ENCODE data around the gene PDE7B. TPM values are rescaled to one million over a fixed set of nuclear protein-coding genes. Genes with fewer than 3 reads are reported as not detected.
A peak's percentile ranks its signal among the peaks of the same experiment; 100 is the strongest.

The PDE7B gene
- 3.5 and 3.6 TPM in 2 replicates for total RNA-seq (2014; rRNA removed; shearing (Covaris generic))

- peak; percentile 98 for DNase-seq (ENCODE audit: low read depth)
These were observed at the start of gene PDE7B for GRCh38 chr6:135851442-135852271. TSS of gene PDE7B (plus strand) at chr6:135851701.

DNA sequence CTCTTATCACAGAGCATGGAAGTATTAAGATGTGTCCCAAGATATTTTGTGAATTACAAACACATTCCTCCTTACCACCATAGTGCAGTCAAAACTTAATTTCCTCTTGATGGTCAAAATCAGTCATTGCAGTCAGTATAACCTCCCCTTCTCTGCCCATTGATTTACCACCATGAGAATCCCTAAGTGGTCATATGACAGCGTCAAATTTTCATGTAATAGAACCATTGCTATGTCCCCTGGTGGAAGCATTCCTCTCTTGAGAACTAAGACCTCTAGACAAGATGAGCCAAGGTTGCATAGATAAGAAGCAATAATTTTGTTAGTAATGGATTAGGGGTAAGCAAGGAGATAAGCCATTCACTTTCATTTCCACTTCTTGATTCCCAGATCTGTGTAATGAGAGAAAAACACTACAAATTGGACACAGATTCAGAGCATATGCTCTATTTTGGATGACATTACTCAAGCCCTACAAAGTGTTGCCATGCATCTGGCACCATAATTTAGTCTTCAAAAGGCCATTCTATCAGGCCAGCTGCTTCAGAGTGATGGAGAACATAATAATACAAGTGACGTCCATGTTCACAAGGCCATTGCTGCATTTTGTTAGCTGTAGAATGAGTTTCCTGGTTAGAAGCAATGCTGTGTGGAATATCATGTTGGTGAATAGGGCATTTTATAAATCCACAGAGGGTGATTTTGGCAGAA is 49.6 kb upstream of the PDE7B start:
- no peak for DNase-seq (ENCODE audit: low read depth)

DNA sequence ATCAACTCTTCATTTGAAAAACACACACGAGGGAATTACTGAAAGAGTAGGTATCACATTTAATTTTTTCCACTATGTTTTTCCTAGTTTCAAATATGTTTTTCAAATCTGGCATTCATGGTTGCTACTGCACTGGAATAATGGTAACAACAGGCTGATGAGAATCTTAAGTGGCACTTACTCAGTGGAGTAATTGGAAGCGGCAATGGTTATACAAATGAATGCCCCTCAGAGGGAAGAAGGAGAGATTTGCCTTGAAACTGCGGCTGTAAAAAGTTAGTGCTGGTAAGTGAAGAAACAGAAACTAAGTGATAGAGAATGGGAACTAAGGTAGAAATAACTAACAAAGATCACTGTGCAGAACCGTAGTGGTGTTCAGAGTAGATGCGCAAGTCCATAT is 41.0 kb upstream of the PDE7B start:
- no peak for DNase-seq (ENCODE audit: low read depth)

DNA sequence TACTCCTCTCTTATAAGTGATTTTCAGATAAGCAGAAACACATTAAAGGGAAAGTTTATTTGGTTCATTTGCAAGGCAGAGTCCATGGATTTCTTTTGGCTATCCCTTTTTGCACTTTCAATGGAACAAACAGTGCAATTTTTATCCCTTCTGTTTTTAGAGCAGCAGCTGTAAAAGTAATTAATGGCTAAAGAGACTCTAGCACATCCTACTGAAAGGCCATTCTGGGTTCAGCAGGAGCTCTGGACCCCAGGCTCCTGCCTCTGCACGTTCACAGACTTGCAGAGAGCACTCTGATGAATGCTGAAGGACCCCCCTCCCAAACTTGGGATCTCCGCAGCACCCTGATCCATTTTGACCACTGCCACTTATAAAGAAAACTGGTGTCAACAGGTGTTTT is 40.3 kb upstream of the PDE7B start:
- DNase-seq (ENCODE audit: low read depth): no peak

DNA sequence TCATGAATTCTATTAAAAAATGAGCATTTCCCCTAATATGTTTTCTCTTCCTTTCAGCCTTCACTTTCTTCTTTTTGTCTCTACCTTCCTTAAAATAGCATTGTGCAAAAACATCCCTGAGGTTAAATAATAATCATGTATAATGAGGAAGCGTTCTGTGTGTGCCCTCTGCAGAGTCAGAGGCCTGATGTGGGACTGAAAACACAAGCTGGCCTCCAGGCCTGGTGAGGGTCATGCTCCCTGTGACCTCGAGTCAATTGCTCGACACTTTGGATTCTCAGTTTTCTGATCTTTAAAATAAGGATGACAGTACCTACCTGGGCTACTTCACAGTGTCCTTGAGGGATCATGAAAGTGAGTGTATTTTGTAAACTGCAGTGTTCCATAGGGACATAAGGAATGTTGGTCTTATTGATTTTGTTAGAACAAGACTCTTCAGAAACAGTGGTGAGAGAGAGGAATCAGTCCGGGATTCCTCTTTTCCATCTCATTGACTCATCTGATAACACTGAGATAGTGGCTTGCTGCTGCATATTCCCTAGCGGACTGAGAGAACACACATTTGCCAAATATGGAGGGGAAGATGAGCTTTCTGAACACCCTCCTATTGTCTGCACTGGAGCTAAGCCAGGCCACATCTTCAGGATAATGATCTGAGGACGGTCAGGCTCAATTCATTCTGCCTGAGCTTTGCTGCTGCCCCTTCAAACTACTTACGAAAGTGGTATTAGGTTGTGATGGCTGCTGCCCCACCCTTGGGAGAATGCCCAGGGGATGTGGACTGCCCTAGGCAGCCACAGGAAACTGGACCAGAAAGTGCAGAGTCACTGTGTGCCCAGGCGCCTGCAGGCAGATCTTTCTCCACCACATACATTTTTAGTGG is 39.6 kb upstream of the PDE7B start:
- DNase-seq (ENCODE audit: low read depth): peak; percentile 81

DNA sequence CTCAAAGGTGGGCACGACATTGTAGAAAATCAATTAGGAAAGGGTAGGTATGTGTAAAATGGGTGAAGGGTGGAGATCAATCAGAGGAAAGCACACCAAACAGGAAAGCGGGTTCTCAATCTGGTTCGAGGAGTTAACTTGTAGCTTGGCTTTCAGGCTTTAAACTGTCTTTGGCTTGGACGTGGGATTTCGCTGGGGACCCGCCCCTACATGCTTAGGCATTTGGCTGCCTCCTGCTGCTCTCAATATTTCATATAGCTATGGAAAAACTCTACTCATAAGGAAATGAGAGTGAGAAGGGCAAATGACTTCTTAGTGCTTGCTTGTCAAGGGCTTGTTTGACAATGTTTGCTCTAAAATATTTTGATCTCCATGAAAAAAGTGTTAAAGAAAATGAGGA is 38.1 kb upstream of the PDE7B start:
- no peak for DNase-seq (ENCODE audit: low read depth)

- DNase-seq (ENCODE audit: low read depth): no peak
These were observed 37.5 kb upstream of the PDE7B start for GRCh38 chr6:135814043-135814442.

GRCh38 chr6:135815216-135815615 is 36.3 kb upstream of the PDE7B start:
- DNase-seq (ENCODE audit: low read depth): no peak

GRCh38 chr6:135817035-135817434 is 34.5 kb upstream of the PDE7B start:
- no peak for DNase-seq (ENCODE audit: low read depth)

DNA sequence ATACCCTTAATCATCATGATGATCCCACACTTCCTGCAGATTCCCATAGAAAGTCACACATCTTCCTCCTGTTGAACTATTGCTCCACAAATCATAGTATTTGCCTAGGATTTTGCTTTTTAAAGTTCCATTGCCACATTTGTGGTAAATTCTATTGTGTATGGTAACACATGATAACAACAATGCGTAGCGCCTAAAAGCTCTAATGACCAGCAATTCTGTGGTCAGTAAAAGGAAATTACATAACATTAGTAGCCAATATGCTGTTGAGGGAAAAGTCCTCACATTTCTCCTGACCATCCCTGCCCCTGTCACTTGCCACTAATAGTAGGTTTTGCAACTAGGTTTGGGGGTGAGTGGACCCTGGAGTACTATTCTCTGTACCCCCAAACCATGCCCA is 31.8 kb upstream of the PDE7B start:
- DNase-seq (ENCODE audit: low read depth): peak; percentile 7

GRCh38 chr6:135820340-135820739 is 31.2 kb upstream of the PDE7B start:
- no peak for DNase-seq (ENCODE audit: low read depth)

GRCh38 chr6:135823851-135824250 is 27.6 kb upstream of the PDE7B start:
- DNase-seq (ENCODE audit: low read depth): no peak

DNA sequence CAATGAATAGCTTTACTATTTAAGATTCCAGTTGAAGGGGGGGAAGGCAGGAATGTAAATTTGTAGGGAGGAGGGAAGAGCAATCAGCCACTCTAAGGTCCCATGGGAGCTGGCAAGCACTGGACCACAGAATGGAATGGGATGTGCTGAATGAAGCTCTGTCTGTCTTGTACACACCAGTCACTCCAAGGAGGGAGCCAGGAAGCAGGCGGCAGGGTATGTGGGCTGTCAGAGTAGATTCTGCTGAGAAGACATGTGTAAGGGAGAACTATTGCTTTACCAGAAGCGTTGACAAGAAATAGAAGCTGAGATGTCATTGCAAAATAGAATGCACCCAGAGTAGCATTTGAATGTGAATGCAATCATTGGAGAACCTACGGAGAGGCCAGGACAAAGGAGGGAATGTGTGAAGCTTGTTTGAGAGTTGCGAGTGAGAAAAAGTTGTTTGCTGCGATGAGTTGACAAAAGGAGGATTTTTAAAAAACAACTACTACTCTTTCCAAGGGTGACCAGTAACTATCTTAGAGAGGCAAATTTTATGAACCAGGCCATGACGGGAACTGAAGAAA is 25.2 kb upstream of the PDE7B start:
- no peak for DNase-seq (ENCODE audit: low read depth)

GRCh38 chr6:135828021-135828420 is 23.5 kb upstream of the PDE7B start:
- no peak for DNase-seq (ENCODE audit: low read depth)

GRCh38 chr6:135830452-135830881 is 21.0 kb upstream of the PDE7B start:
- DNase-seq (ENCODE audit: low read depth): no peak

DNA sequence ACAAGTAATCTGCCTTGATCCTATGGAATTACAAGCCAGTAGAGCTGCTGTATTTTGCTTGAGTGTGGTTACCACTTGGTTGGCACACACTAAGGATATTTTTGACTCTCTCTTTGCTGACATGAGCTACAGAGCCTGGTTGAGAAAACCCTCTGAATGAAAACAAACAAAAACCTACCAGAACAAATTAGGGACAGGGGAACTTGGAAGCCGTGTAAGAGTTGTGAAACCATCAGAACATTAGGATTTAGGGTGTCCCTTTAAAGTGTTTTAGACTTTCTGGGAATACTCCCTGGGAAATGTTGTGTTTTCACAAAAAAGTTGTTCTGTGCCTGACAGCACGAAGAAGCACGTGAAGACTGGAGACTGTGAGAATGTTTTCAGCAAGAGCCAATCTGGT is 20.5 kb upstream of the PDE7B start:
- DNase-seq (ENCODE audit: low read depth): no peak

DNA sequence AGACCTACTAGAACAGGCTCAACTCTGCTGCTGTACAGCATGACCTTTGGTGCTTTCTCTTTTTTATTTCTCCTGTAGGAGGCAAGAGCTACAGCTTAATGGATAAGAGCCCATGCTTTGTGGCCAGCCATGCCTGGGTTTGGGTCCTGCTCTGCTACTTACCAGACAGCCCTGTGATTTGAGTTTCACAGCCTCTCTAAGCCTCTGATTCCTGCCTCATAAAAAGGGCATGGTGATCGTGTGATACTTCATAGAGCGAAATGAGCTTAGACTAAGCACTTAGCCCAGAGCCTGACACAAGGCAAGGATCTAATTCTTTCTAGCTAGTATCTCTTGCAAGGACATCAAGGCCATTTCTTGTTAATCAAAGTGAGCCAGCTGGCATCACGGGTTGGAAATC is 19.3 kb upstream of the PDE7B start:
- no peak for DNase-seq (ENCODE audit: low read depth)

- no peak for DNase-seq (ENCODE audit: low read depth)
These were observed 17.7 kb upstream of the PDE7B start for GRCh38 chr6:135833771-135834170.

GRCh38 chr6:135837735-135838449 is 13.6 kb upstream of the PDE7B start:
- DNase-seq (ENCODE audit: low read depth): no peak

- DNase-seq (ENCODE audit: low read depth): no peak
These were observed 12.4 kb upstream of the PDE7B start for GRCh38 chr6:135839121-135839520.

Data from M059J (cell line).